VCaP (cell line): ENCODE data around the gene ATXN1.

ENCODE experiments used
- H3K27ac ChIP-seq: fragments of 450-650 bp; 2 replicates; pipeline ENCODE4 v1.5.1; 2017
- CTCF ChIP-seq: fragments of 450-650 bp; conservative IDR thresholded peaks from 2 replicates; pipeline ENCODE4 v1.5.1; 2017; ENCODE audit warnings: mild to moderate bottlenecking, moderate library complexity

Gene ATXN1

GRCh38 chr6:16503241-16503775 is 258.0 kb downstream of the ATXN1 start:
- no peak overlapping the region for H3K27ac ChIP-seq

GRCh38 chr6:16498957-16499356 is 262.3 kb downstream of the ATXN1 start:
- no peak for TF ChIP-seq CTCF
- no peak overlapping the region for H3K27ac ChIP-seq

More at GRCh38 chr6:16503241-16503775, 258.0 kb downstream of the ATXN1 start:
- TF ChIP-seq CTCF = no peak

- no peak for TF ChIP-seq CTCF
Measured at GRCh38 chr6:16498237-16498636, 263.0 kb downstream of the ATXN1 start.

GRCh38 chr6:16496991-16497801 is 264.1 kb downstream of the ATXN1 start:
- TF ChIP-seq CTCF = no peak
- H3K27ac ChIP-seq = no peak overlapping the region

More at GRCh38 chr6:16498237-16498636, 263.0 kb downstream of the ATXN1 start:
- no peak overlapping the region for H3K27ac ChIP-seq

GRCh38 chr6:16496210-16496609 is 265.1 kb downstream of the ATXN1 start:
- TF ChIP-seq CTCF = no peak

GRCh38 chr6:16494793-16495192 is 266.5 kb downstream of the ATXN1 start:
- H3K27ac ChIP-seq = no peak overlapping the region
- no peak for TF ChIP-seq CTCF

More at GRCh38 chr6:16496210-16496609, 265.1 kb downstream of the ATXN1 start:
- no peak overlapping the region for H3K27ac ChIP-seq

- TF ChIP-seq CTCF = no peak
Measured at GRCh38 chr6:16493802-16494201, 267.5 kb downstream of the ATXN1 start.

More at GRCh38 chr6:16493802-16494201, 267.5 kb downstream of the ATXN1 start:
- H3K27ac ChIP-seq = no peak overlapping the region
